Hematopoietic multipotent progenitor cell treated with erythropoietin and hydrocortisone succinate and interleukin-3 and kit ligand, for 8 days (in vitro differentiated cells): ENCODE measurements around the gene DDX31.
A peak's percentile ranks its signal among the peaks of the same experiment; 100 is the strongest.

Source experiments
- DNase-seq: peaks from one replicate; pipeline ENCODE4 v3.0.0-alpha.2; 2015

Gene DDX31

DNA sequence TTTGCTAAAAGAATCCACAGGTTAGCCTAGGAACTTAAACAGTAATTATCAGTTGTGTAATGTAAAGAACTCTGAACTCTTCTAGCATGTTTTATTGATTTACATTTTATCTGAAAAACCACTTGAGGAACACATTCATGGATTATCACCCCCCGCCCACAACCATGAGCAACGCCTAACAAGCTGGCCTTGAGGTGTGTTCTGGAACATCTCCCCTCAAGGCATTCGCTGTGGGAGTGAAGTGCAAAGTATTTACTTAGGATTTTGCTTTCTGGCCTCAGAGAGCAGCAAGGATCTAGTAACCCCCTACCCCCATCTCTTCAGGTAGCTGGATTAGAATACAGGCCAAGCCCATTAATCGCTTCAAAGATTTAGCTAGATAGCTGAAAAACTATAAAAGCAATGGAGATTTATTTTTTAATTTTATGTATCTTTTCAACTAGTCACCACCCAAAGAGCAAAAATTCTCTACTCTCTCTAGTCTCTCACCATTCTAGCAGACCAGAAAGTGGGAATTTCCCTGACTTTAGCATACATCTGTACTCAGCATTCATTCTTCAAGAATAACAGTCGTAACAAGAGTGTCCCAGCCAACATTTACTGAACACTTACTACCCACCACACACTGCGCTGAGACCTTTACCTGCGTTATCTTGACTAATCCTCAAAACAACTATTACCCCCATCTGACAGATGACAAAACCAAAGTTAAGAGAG lies 37.2 kb downstream of the DDX31 start:
- no peak for DNase-seq

DNA sequence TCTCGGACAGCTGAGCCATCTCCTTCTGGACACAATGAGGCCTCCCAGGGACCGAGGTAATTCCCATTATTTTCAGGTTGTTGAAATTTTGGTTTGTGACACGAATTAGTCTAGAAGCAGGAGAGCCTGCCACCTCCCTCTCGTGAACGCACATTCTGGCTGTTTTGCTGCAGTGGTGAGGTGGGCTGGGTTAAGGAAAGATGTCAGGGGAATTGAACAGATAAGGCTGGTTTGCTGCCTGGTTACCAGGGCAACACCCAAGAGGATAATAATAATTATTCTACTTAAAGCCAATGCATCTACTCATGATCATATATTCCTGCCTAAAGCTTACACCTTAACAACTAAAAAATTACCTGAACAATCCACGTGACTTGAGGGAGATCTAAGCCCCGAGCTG lies 38.1 kb downstream of the DDX31 start:
- DNase-seq = peak; percentile 66

GRCh38 chr9:132631280-132631679 lies 38.5 kb downstream of the DDX31 start:
- DNase-seq = no peak

DNA sequence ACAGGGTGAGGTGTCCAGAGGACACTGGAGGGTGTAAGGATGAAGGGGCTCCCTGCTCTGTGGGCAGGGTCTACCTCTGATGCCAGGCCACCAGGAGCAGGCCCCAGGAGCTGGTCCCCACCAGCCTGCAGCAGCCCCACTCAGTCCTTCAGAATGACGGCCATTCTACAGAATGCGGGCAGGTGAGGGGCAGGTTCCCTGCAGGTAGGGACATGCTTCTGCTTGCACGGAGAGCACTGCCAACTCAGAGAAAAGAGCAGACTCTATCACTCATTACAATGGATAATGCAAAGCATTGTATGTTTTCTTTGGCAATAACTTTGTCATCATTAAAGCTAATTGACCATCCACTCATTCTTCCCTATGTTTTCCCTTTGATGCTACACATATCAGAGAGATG lies 39.0 kb downstream of the DDX31 start:
- DNase-seq = no peak

GRCh38 chr9:132630116-132630515 lies 39.7 kb downstream of the DDX31 start:
- DNase-seq = no peak

- no peak for DNase-seq
Observed at GRCh38 chr9:132628746-132629145, 41.0 kb downstream of the DDX31 start.

DNA sequence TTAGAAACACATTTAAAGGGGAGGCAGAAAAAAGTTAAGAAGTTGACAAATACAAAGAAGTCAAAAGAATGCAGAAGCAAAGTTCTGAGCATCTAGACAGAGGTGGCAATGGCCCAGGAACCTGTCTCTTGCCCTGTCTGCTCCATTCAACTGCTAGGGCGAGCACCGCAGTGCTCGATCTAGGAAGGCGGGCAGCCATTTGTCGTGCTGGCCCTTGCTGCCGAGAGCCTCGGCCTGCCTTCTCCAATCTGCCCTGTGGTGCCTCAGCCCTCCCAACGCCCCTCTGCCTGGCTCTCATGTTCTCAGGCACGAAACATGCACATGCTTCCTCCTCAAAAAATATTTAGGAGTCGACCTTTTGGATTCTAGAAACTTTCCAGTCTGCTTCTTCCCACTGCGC lies 42.2 kb downstream of the DDX31 start:
- no peak for DNase-seq

DNA sequence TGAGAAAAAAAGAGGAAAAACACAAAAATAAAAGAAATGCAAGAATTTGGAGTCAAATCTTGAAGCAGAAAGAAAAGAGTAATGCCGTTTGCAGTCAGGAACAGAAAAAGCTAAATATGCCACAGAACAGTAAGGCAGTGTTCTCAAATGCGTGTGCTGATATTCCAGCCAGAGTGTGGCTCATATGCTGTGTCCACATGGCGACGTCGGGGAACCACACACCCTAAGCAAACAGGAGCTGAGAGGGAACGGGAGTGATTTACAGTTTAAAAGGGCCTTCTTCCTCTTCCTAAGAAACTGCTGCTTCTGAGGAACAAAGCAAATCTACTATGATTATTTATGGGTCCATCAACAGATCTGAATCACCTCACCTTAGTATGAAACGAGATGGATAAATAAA lies 42.7 kb downstream of the DDX31 start:
- no peak for DNase-seq

DNA sequence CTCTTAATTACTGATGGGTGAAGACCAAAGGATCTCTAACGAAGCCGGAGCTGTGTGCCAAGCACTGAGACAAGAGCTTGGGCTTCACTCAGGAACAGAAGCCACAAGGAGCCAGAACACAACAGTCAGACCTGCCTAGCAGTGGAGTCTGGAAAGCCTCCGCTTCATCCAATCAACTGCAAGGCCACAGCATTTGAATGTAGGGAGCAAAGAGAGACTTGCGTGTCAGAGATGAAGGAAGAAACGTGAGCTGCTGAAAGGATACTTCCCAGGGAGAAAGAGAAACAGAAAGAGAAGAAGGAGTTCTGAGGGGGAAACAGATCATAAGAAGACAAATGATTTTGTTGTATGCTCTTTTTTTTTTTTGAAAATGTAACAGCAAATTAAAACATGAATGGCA lies 43.5 kb downstream of the DDX31 start:
- no peak for DNase-seq

GRCh38 chr9:132622159-132622558 lies 47.6 kb downstream of the DDX31 start:
- peak; percentile 15 for DNase-seq

DNA sequence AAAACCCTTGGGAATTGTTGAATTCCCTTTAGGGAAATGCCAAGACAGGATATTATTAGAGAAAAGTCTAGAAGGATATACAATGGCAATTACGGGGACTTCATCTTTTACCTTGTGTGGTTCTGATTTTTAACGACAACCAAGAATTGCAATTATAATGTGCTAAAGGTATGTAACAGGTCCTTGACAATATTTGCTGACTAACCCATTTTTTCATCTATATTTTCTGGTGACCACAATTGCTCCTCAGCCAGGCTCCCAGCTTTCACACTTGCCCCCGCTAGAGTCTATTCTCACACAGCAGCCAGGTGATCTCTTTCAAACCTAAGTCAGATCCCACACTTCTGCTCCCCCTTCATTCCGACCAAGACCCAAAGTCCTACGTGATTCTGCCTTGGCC lies 53.1 kb downstream of the DDX31 start:
- no peak for DNase-seq

DNA sequence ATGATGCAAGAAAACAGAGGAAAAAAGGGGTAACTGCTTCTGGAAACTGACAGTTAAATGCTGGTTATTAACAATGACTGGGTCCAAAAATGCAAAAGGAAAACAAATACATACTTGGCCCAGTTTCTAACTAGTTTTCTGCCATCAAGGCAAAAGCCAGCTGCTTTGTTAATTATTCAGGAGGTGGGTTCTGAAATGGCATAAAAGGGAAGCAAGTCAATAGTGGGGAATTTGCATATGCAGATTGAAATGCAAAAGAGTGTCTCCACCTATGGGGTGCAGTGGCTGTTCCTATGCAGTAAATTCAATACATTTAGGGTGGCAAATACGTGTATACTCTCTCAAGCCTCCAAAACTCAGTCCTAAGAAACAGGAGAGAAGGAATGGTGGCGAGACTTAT lies 54.0 kb downstream of the DDX31 start:
- no peak for DNase-seq

DNA sequence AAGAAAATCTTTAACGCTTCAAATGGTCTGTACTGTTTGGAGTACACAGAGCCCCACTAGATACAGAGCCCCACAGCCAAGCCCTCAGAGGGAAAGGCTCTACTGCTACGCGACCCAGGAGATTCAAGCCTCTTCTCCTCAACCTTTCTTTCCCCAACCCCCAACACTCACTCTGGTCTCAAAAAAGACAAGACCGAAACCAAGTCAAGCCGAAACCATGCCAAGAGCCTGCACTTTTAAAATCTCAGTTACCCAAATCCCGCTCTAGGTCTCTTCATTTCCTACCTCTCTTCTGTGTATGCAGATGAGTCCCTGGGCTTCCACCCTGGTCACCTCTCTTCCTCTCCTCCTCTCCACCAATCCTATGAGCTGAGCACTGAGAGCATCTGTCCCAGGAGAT lies 55.5 kb downstream of the DDX31 start:
- DNase-seq = no peak

GRCh38 chr9:132610661-132611060 lies 59.1 kb downstream of the DDX31 start:
- no peak for DNase-seq

DNA sequence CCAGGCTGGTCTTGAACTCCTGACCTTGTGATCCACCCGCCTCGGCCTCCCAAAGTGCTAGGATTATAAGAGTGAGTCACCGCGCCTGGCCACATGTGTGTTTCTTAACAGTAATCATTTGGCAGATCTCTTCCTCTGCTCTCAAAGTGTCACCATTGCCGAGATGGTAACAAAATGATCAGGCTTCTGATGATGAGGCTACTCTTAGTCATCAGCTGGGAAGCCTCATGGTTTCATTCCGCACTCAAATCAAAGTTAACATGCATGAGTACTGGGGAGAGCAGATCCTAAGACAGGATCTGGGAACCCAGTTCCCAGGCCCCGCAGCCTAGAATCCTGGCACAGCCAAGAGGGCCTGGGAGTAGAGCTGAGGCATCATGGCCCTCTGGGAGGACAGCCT lies 60.0 kb downstream of the DDX31 start:
- DNase-seq = no peak

DNA sequence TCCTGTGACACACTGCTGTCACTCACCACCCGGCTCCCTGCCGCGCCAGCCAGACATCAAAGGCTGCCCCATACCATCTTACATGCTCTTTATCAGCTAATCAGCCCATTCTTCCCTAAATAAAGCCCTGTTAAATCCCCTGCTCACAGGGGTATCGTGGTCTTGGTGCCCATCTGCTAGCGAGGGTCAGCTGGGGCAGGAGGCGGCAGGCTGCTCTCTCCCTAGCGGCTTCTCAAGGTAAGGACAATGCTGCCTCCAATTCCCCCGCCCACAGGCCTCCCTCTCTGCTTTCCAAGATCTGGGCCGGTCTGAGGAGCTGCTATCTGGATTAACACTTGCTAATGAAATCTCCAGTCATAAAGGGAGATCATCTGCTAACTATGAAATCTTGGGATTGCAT lies 60.6 kb downstream of the DDX31 start:
- no peak for DNase-seq

DNA sequence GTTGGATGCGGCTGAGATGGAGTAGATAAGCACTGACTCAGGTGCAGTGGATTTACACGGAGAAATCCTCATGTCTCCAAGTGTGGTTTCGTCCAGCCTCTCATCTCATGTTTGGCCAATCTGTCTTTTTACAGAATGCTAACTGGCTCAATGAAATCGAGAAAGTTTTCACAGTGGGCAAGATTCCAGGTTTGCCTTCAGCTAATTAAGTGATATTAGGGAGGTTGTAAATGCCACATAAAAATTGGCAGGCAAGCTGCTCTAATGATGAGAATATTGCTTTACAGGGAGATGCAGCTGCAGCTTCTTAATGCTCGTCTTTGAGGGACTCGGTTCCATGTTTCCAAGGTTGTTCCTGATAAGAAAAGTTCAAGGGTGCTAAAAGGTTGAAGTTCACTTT lies 63.7 kb downstream of the DDX31 start:
- DNase-seq = no peak

- no peak for DNase-seq
Observed at GRCh38 chr9:132605387-132605786, 64.4 kb downstream of the DDX31 start.

DNA sequence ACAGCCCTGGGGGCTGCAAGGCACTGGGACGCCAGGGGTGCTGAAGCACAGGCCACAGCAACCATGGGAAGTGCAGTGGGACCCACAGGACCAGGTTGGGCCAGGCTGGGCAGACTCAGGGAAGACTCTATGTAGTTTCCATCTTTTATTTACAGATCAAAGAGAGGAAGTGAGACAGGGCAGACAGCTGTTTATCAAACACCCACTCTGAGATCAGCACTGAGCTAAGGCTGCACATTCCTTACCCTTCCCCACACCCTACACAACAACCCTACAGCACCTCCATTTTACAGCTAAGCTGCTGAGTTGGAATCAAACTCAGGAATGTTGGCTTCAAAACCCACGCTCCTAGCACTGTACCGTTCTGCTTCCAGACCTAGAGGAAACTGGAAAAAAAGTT lies 67.6 kb downstream of the DDX31 start:
- no peak for DNase-seq

GRCh38 chr9:132600326-132600984 lies 69.3 kb downstream of the DDX31 start:
- DNase-seq = no peak

- no peak for DNase-seq
Observed at GRCh38 chr9:132597073-132597775, 72.6 kb downstream of the DDX31 start.

DNA sequence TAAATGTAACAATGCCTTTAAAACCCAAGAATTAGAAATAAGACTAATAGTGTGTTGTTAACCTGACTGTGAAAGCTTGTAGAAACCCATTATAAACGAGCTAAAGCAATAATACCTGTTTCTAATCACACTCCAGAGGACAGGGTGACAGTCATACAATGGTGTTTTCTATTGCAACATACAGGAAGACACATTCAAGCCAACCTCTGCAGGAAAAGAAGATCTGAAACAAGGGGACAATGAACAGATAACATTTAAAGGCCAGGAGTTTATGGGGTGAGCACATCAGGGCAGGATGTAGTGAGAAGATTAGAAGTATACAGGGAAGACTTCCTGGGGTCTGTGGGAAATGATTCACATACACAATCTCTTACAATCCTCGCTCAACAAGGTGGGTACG lies 73.6 kb downstream of the DDX31 start:
- no peak for DNase-seq

DNA sequence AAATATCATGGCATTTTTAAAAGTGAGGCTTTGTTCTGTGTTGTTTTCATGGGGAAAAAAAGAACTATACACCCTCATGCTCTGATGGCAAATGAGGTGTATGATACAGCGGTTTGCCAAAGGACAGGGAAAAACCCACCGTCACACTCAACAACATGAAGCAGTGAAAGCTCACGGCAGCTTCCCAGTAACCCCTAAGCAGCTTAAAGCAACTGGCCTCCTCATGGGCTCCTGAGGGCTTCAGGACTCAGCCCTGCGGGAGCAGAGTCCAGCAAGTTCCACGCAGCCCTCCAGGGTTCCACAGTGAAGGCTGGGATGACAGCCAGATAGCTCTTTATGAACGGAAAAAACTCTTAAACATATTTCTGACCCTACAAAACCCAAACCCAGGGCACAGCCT lies 74.5 kb downstream of the DDX31 start:
- DNase-seq = no peak

DNA sequence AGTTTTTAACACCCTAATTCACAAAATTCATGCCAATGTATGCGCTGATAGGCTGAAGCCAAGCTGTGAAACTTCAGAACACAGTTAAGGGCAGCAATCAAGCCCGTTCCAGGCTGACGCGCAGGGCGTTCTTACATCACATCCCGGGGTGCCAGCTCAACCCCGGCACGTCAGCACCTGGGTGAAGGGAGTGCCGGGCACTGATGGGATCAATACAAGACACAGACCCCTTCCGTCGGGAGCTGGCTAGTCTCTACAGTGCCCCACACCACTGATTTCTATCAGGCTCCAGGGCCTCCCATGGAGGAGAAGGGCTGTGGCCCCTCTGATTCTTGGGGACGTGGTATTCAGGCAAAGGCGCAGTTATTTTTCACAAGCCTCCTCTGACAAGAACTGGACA lies 75.4 kb downstream of the DDX31 start:
- DNase-seq = no peak
